GM18508 (cell line): ENCODE results near the gene ABCA12.
A peak's percentile ranks its signal among the peaks of the same experiment; 100 is the strongest.

Experiments used
- ATAC-seq: cut with Tn5 transposase; IDR thresholded peaks from one replicate; pipeline ENCODE4 v1.9.1; 2021; ENCODE audit warnings: moderate number of reproducible peaks; ENCODE audit not compliant: insufficient read depth, unreplicated experiment

The ABCA12 gene

GRCh38 chr2:215055891-215056290 is 82.5 kb downstream of the ABCA12 start:
- no peak for ATAC-seq

GRCh38 chr2:215052810-215053209 is 85.6 kb downstream of the ABCA12 start:
- ATAC-seq: no peak

- no peak for ATAC-seq
Observed at GRCh38 chr2:215052404-215052803, 86.0 kb downstream of the ABCA12 start.

GRCh38 chr2:215049341-215049740 is 89.1 kb downstream of the ABCA12 start:
- ATAC-seq: no peak

- ATAC-seq: no peak
Observed at GRCh38 chr2:215038421-215038820, 100.0 kb downstream of the ABCA12 start.

- ATAC-seq: no peak
Observed at GRCh38 chr2:215036314-215036713, 102.1 kb downstream of the ABCA12 start.

- ATAC-seq: no peak
Observed at GRCh38 chr2:215034154-215034553, 104.3 kb downstream of the ABCA12 start.

- no peak for ATAC-seq
Observed at GRCh38 chr2:215032153-215032552, 106.3 kb downstream of the ABCA12 start.

GRCh38 chr2:215031321-215031720 is 107.1 kb downstream of the ABCA12 start:
- no peak for ATAC-seq

- ATAC-seq: no peak
Observed at GRCh38 chr2:215029936-215030335, 108.5 kb downstream of the ABCA12 start.

GRCh38 chr2:215028231-215028630 is 110.2 kb downstream of the ABCA12 start:
- no peak for ATAC-seq

- no peak for ATAC-seq
Observed at GRCh38 chr2:215027779-215028178, 110.6 kb downstream of the ABCA12 start.

- ATAC-seq: no peak
Observed at GRCh38 chr2:215022910-215023309, 115.5 kb downstream of the ABCA12 start.

- ATAC-seq: no peak
Observed at GRCh38 chr2:215022418-215022817, 116.0 kb downstream of the ABCA12 start.

- no peak for ATAC-seq
Observed at GRCh38 chr2:215020283-215020682, 118.1 kb downstream of the ABCA12 start.

- no peak for ATAC-seq
Observed at GRCh38 chr2:215019521-215020145, 118.8 kb downstream of the ABCA12 start.

GRCh38 chr2:215019085-215019484 is 119.3 kb downstream of the ABCA12 start:
- ATAC-seq: no peak

- no peak for ATAC-seq
Observed at GRCh38 chr2:215015421-215015820, 123.0 kb downstream of the ABCA12 start.

- no peak for ATAC-seq
Observed at GRCh38 chr2:215010390-215010789, 128.0 kb downstream of the ABCA12 start.

- no peak for ATAC-seq
Observed at GRCh38 chr2:215003001-215003400, 135.4 kb downstream of the ABCA12 start.

- ATAC-seq: peak; percentile 48
Observed at GRCh38 chr2:215002500-215002899, 135.9 kb downstream of the ABCA12 start.

GRCh38 chr2:215000721-215001120 is 137.7 kb downstream of the ABCA12 start:
- ATAC-seq: no peak
